ENCODE results near the gene BABAM2. TPM values are rescaled to one million over a fixed set of nuclear protein-coding genes. Genes with fewer than 3 reads are reported as not detected.

Gene BABAM2
- total and polyA plus RNA-seq, 2 of the 4 experiments (the other 2 are of a cell fraction): 20.9 to 23.1 TPM

DNA sequence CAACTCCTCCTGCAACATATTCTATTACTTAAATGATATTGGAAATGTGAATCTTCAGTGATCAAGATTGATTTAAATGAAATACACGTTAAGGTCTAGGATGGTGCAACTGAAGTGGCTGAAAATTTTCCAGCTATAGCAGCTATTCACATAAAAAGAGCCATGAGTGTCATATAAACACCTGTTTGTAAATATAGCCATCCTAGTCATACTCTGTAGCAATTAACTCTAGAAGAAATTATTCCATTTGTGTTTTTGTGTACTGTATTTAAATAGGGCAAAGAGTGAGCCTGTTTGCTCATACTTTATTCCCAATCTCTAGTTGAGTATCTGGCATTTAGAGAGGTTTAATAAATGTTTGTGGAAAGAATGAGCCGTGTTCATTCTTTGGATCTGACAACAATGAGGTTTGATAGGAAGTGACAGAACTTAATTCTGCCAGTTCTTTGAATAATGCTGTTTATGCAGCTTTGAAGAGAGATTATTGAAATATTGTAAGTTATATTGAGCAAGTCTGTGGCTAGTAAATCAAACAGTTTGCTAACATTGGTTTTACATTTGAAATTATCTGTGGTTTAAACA is 49.7 kb downstream of the BABAM2 start:
- CTCF ChIA-PET: no interaction called here
- intact Hi-C loops (cut with micrococcal nuclease): no loop called here

More for the DNA sequence above, 49.7 kb downstream of the BABAM2 start:
- dilution Hi-C loops (cut with HindIII; ENCODE audit: low sequenced_read_pairs, unreplicated experiment): no loop called here
- TF ChIP-seq RAD21 (IDR thresholded peaks at IDR 0.05; ENCODE audit: low read length) (no peak), MAFK (IDR thresholded peaks at IDR 0.05; ENCODE audit: low read depth, low read length) (no peak), RCOR1 (IDR thresholded peaks at IDR 0.05; ENCODE audit: insufficient replicate concordance, low read length) (no peak), SMC3 (IDR thresholded peaks at IDR 0.05; ENCODE audit: low read depth, low read length) (no peak)
- TF ChIP-seq, protein P1, sequence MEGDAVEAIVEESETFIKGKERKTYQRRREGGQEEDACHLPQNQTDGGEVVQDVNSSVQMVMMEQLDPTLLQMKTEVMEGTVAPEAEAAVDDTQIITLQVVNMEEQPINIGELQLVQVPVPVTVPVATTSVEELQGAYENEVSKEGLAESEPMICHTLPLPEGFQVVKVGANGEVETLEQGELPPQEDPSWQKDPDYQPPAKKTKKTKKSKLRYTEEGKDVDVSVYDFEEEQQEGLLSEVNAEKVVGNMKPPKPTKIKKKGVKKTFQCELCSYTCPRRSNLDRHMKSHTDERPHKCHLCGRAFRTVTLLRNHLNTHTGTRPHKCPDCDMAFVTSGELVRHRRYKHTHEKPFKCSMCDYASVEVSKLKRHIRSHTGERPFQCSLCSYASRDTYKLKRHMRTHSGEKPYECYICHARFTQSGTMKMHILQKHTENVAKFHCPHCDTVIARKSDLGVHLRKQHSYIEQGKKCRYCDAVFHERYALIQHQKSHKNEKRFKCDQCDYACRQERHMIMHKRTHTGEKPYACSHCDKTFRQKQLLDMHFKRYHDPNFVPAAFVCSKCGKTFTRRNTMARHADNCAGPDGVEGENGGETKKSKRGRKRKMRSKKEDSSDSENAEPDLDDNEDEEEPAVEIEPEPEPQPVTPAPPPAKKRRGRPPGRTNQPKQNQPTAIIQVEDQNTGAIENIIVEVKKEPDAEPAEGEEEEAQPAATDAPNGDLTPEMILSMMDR (conservative IDR thresholded peaks at IDR 0.05; ENCODE audit: low read depth, low read length): no peak
- TF ChIP-seq, protein P2, sequence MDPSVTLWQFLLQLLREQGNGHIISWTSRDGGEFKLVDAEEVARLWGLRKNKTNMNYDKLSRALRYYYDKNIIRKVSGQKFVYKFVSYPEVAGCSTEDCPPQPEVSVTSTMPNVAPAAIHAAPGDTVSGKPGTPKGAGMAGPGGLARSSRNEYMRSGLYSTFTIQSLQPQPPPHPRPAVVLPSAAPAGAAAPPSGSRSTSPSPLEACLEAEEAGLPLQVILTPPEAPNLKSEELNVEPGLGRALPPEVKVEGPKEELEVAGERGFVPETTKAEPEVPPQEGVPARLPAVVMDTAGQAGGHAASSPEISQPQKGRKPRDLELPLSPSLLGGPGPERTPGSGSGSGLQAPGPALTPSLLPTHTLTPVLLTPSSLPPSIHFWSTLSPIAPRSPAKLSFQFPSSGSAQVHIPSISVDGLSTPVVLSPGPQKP (IDR thresholded peaks at IDR 0.05; ENCODE audit: borderline replicate concordance, low read depth, low read length): no peak
- H3K9me1 ChIP-seq (ENCODE audit: insufficient read depth, low read length): peaks cover 3% of the 10 kb centered on the region; the same call in 1 of the 2 replicates
- no peak overlapping the region for H2BK15ac ChIP-seq (ENCODE audit: low read depth, low read length)
- H3K14ac ChIP-seq (replicated peaks; ENCODE audit: low read depth, low read length): no peak overlapping the region
- in situ Hi-C loops (cut with MboI; ENCODE audit: low sequenced_read_pairs): no loop called here
- H3K4ac ChIP-seq (ENCODE audit: low read depth, low read length): no peak overlapping the region
- ATAC-seq (ENCODE audit: low read depth) (no peak), DNase-seq (no peak)
- no peak overlapping the region for H2AFZ ChIP-seq (replicated peaks; ENCODE audit: low read length, poor library complexity)
- H2BK120ac ChIP-seq (ENCODE audit: low read depth, low read length): no peak overlapping the region
- no peak overlapping the region for H2BK20ac ChIP-seq (ENCODE audit: low read depth, low read length)
- H3K56ac ChIP-seq (ENCODE audit: extremely low read depth, insufficient read depth, low read length): no peak overlapping the region
- no peaks in the 10 kb centered on the region for H3K79me1 ChIP-seq (ENCODE audit: low read depth in 1 of 2, low read length in 2 of 2)
- no peak overlapping the region for H2BK5ac ChIP-seq (ENCODE audit: low read depth, low read length, poor library complexity, severe bottlenecking)
- H3K18ac ChIP-seq (ENCODE audit: low read depth, low read length): no peak overlapping the region
- H4K8ac ChIP-seq (ENCODE audit: low read depth in 2 of 2, low read length in 2 of 2): no peak overlapping the region
- H4K5ac ChIP-seq (ENCODE audit: low read depth, low read length): no peak overlapping the region
- H2AK5ac ChIP-seq (ENCODE audit: low read depth, low read length): no peak overlapping the region
- H3K27me3 ChIP-seq (ENCODE audit: control insufficient read depth, insufficient read depth, low read length): no peaks in the 10 kb centered on the region
- H3K9me3 ChIP-seq (ENCODE audit: control insufficient read depth, insufficient read depth, low read length): no peaks in the 10 kb centered on the region
- H3K27ac ChIP-seq (ENCODE audit: insufficient read depth, low read length): no peak overlapping the region
- 0 out of 2 replicates have a peak, but pooled peaks cover 2% of the 10 kb centered on the region for H3K36me3 ChIP-seq (ENCODE audit: control insufficient read depth, insufficient read depth, low read length)
- H3K23ac ChIP-seq (ENCODE audit: low read depth, low read length): no peak overlapping the region
- POLR2A ChIA-PET (ENCODE audit: unreplicated experiment): no interaction called here
- H3K4me1 ChIP-seq (ENCODE audit: control insufficient read depth, insufficient read depth, low read length): peaks cover 2% of the 10 kb centered on the region; the same call in 1 of the 2 replicates
- H3K9ac ChIP-seq (ENCODE audit: low read depth, low read length): no peak overlapping the region
- no peak overlapping the region for H3K4me2 ChIP-seq (ENCODE audit: low read depth, low read length)
- BruUV-seq (replicated peaks): no TSS peak
- WGBS, 2 experiments (ENCODE audit: extremely low coverage in 2 of 2, insufficient read length in 1 of 2): 25% methylated on average over 1 of the region's 2 CpGs; no CpG with 5 or more reads in 1 of the 2 experiments
- no peak overlapping the region for H3K4me3 ChIP-seq (ENCODE audit: insufficient read depth, low read depth, low read length)
- no peaks in the 10 kb centered on the region for H4K20me1 ChIP-seq (ENCODE audit: insufficient read depth, low read length)
- H2AK9ac ChIP-seq (replicated peaks; ENCODE audit: low read depth, low read length, poor library complexity): no peak overlapping the region
- H4K91ac ChIP-seq (ENCODE audit: insufficient read depth, low read depth, low read length): no peak overlapping the region
